ENCODE data around the gene KLF16.
"Not testable (repeated sequence)": the region's sequence is repeated elsewhere in the genome, so short reads cannot be mapped to it uniquely, and the experiment has no call there.

Gene KLF16

DNA sequence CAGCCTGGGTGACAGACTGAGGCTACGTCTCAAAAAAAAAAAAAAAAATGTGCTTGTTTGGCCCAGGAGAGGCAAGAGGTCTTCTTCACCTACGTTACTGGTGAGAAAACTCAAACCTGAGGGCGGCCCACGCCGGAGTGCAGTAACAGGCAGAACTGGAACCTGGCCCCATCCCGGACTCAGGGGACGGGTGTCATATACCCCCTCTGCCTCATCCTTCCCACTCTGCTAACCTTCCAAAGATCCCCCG lies 41.4 kb upstream of the KLF16 start:
- H3K9me3 ChIP-seq (ENCODE audit: insufficient read depth, low read depth, low read length), result no peaks in the 10 kb centered on the region
- H3K4me1 ChIP-seq (ENCODE audit: insufficient read depth, low read length), result no peaks in the 10 kb centered on the region; the same call in 1 of the 2 replicates
- peak overlapping the region; percentile 3 for H3K27ac ChIP-seq (ENCODE audit: low read length)
- H3K4me3 ChIP-seq (ENCODE audit: low read length), result peak overlapping the region; percentile 52
- H3K36me3 ChIP-seq (ENCODE audit: insufficient read depth, low read depth, low read length), result no peaks in the 10 kb centered on the region
- H3K9ac ChIP-seq (ENCODE audit: low read depth, low read length), result peak overlapping the region; percentile 73; the same call in 1 of the 2 replicates
- no peaks in the 10 kb centered on the region for H3K27me3 ChIP-seq (ENCODE audit: insufficient read depth, low read length)

GRCh38 chr19:1902923-1903322 lies 39.5 kb upstream of the KLF16 start:
- H3K9me3 ChIP-seq (ENCODE audit: insufficient read depth, low read depth, low read length), result no peaks in the 10 kb centered on the region
- no peaks in the 10 kb centered on the region; the same call in 1 of the 2 replicates for H3K4me1 ChIP-seq (ENCODE audit: insufficient read depth, low read length)
- no peak overlapping the region for H3K9ac ChIP-seq (ENCODE audit: low read depth, low read length)
- no peak overlapping the region for H3K4me3 ChIP-seq (ENCODE audit: low read length)
- no peak overlapping the region for H3K27ac ChIP-seq (ENCODE audit: low read length)
- H3K36me3 ChIP-seq (ENCODE audit: insufficient read depth, low read depth, low read length), result no peaks in the 10 kb centered on the region
- H3K27me3 ChIP-seq (ENCODE audit: insufficient read depth, low read length), result no peaks in the 10 kb centered on the region

- Histone ChIP-seq H3K9ac (ENCODE audit: low read depth, low read length) (no peak overlapping the region), H3K27me3 (ENCODE audit: insufficient read depth, low read length) (no peaks in the 10 kb centered on the region), H3K9me3 (ENCODE audit: insufficient read depth, low read depth, low read length) (no peaks in the 10 kb centered on the region), H3K4me3 (ENCODE audit: low read length) (no peak overlapping the region), H3K27ac (ENCODE audit: low read length) (no peak overlapping the region), H3K4me1 (ENCODE audit: insufficient read depth, low read length) (no peaks in the 10 kb centered on the region; the same call in 1 of the 2 replicates), H3K36me3 (ENCODE audit: insufficient read depth, low read depth, low read length) (no peaks in the 10 kb centered on the region)
Observed at GRCh38 chr19:1901940-1902404, 38.6 kb upstream of the KLF16 start.

DNA sequence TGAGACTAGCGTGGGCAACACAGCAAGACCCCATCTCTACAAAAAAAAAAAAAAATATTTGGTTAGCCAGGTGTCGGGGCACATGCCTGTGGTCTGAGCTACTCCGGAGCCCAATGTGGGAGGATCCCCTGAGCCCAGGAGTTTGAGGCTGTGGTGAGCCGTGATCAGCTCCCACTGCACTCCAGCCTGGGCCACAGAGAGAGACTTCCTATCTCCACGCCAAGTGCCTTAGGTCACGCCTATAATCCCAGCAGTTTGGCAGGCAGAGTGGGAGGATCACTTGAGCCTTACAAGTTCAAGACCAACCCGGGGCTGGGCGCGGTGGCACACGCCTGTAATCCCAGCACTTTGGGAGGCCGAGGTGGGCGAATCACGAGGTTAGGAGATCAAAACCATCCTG lies 33.1 kb upstream of the KLF16 start:
- H3K9ac ChIP-seq (ENCODE audit: low read depth, low read length), result no peak overlapping the region
- no peak overlapping the region for H3K4me3 ChIP-seq (ENCODE audit: low read length)
- H3K27ac ChIP-seq (ENCODE audit: low read length), result no peak overlapping the region
- no peaks in the 10 kb centered on the region for H3K36me3 ChIP-seq (ENCODE audit: insufficient read depth, low read depth, low read length)
- no peaks in the 10 kb centered on the region for H3K27me3 ChIP-seq (ENCODE audit: insufficient read depth, low read length)
- H3K4me1 ChIP-seq (ENCODE audit: insufficient read depth, low read length), result no peaks in the 10 kb centered on the region
- no peaks in the 10 kb centered on the region for H3K9me3 ChIP-seq (ENCODE audit: insufficient read depth, low read depth, low read length)

GRCh38 chr19:1893791-1894190 lies 30.4 kb upstream of the KLF16 start:
- H3K36me3 ChIP-seq (ENCODE audit: insufficient read depth, low read depth, low read length), result no peaks in the 10 kb centered on the region
- no peak overlapping the region for H3K4me3 ChIP-seq (ENCODE audit: low read length)
- H3K27ac ChIP-seq (ENCODE audit: low read length), result no peak overlapping the region
- no peaks in the 10 kb centered on the region for H3K27me3 ChIP-seq (ENCODE audit: insufficient read depth, low read length)
- no peaks in the 10 kb centered on the region for H3K4me1 ChIP-seq (ENCODE audit: insufficient read depth, low read length)
- H3K9ac ChIP-seq (ENCODE audit: low read depth, low read length), result no peak overlapping the region
- no peaks in the 10 kb centered on the region for H3K9me3 ChIP-seq (ENCODE audit: insufficient read depth, low read depth, low read length)

DNA sequence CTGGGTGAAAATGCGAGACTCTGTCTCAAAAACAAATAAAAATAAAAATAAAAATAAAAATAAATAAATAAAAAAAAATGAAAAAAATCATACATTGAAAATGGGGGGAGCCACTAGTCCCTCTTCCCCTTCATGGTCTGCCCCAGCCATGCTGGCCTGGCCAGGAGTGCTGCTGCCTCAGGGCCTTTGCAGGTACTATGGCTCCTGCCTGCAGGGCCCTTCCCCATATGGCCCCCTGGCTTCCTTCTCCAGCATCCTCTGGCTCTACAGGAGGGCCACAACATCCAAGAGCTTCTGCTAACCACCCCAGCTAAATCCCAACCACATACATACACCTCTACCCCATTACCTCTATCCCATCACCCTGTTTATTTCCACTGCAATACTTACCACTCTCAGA lies 26.5 kb upstream of the KLF16 start:
- Histone ChIP-seq H3K9ac (ENCODE audit: low read depth, low read length) (no peak overlapping the region), H3K36me3 (ENCODE audit: insufficient read depth, low read depth, low read length) (no peaks in the 10 kb centered on the region), H3K4me1 (ENCODE audit: insufficient read depth, low read length) (no peaks in the 10 kb centered on the region), H3K9me3 (ENCODE audit: insufficient read depth, low read depth, low read length) (no peaks in the 10 kb centered on the region), H3K4me3 (ENCODE audit: low read length) (no peak overlapping the region), H3K27ac (ENCODE audit: low read length) (no peak overlapping the region), H3K27me3 (ENCODE audit: insufficient read depth, low read length) (no peaks in the 10 kb centered on the region)

GRCh38 chr19:1888385-1888784 lies 25.0 kb upstream of the KLF16 start:
- Histone ChIP-seq H3K36me3 (ENCODE audit: insufficient read depth, low read depth, low read length) (no peaks in the 10 kb centered on the region), H3K27me3 (ENCODE audit: insufficient read depth, low read length) (no peaks in the 10 kb centered on the region), H3K9me3 (ENCODE audit: insufficient read depth, low read depth, low read length) (no peaks in the 10 kb centered on the region), H3K27ac (ENCODE audit: low read length) (no peak overlapping the region), H3K4me1 (ENCODE audit: insufficient read depth, low read length) (peaks cover 6% of the 10 kb centered on the region; the same call in 1 of the 2 replicates), H3K4me3 (ENCODE audit: low read length) (no peak overlapping the region), H3K9ac (ENCODE audit: low read depth, low read length) (no peak overlapping the region)

DNA sequence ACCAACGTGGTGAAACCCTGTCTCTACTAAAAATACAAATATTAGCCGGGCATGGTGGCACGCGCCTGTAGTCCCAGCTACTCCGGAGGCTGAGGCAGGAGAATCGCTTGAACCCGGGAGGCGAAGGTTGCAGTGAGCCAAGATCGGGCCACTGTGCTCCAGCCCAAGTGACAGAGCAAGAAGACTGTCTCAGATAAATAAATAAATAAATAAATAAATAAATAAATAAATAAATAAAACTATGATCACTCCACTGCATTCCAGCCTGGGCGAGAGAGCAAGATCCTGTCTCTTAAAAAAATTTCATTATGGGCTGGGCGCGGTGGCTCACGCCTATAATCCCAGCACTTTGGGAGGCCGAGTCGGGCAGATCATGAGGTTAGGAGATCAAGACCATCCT lies 23.0 kb upstream of the KLF16 start:
- not testable (repeated sequence) for H3K9ac ChIP-seq (ENCODE audit: low read depth, low read length); H3K4me3 ChIP-seq (ENCODE audit: low read length); H3K4me1 ChIP-seq (ENCODE audit: insufficient read depth, low read length); H3K36me3 ChIP-seq (ENCODE audit: insufficient read depth, low read depth, low read length); H3K27ac ChIP-seq (ENCODE audit: low read length); H3K27me3 ChIP-seq (ENCODE audit: insufficient read depth, low read length); H3K9me3 ChIP-seq (ENCODE audit: insufficient read depth, low read depth, low read length)

DNA sequence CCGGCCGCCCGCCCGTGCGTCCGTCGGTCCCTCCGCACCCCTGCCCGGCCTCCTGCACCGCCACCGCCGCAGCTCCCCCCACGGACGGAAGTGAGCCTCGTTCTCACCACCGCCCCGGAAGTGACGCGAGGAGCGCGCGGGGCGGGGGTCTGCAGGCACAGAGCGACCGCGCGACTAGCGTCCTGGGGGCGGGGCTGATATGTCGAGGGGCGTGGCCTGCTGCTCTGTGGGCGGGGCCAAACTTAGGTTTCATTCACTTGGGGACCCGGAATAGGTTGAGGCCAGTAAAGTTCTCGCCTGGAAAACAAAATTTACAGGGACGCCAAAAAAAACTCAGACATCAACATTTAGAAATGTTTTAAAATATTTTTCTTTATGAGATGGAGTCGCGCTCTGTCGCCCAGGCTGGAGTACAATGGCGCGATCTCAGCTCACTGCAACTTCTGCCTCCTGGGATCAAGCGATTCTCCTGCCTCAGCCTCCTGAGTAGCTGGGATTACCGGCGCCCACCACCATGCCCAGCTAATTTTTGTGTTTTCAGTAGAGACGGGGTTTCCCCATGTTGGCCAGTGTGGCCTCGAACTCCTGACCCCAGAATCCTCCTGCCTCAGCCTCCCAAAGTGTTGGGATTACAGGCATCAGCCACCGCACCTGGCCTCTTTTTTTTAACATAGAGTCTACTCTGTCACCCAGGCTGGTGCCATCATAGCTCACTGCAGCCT lies 22.2 kb upstream of the KLF16 start, which contains the start of gene ABHD17A:
Gene ABHD17A, minus strand, starts transcription at position 99 of the 722 bp plus-strand sequence. CDS start 3,930 bp downstream, outside the sequence.
- not testable (repeated sequence) for H3K4me1 ChIP-seq (ENCODE audit: insufficient read depth, low read length); H3K9me3 ChIP-seq (ENCODE audit: insufficient read depth, low read depth, low read length); H3K36me3 ChIP-seq (ENCODE audit: insufficient read depth, low read depth, low read length); H3K27ac ChIP-seq (ENCODE audit: low read length); H3K27me3 ChIP-seq (ENCODE audit: insufficient read depth, low read length)
- H3K9ac ChIP-seq (ENCODE audit: low read depth, low read length), result peak within 1 kb of the TSS; percentile 72
- H3K4me3 ChIP-seq (ENCODE audit: low read length), result peak within 1 kb of the TSS; percentile 82

DNA sequence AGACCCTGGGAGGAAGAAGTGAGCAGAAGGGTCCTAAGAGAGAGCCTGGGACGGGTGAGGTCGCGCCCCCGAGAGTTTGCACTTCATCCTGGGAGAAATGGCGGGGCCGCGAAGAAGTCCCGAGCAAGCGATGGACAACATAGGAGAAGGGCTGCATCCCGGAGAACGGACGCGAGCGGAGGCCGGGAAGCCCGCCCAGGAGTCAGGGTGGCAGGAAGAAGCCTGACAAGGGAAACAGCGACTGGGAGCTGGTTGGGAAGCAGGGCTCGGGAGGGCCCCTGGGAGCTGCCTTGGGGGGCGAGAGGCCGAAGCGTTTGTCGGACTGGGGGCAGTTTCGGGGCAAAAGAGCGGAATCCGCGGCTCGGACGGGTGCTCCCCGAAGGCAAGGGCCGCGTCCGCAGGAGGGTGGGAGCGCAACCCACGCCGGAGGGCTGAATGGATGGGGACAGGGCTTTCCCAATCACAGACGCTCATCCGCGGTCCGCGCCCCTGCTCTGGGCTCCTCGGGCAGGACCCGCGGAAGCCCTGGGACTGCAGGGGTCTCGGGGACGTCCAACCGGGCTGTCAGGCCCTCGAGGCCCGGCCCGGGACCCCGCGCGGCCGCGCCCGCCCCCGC lies 21.4 kb upstream of the KLF16 start:
- Histone ChIP-seq H3K4me3 (ENCODE audit: low read length) (peak overlapping the region; percentile 82), H3K4me1 (ENCODE audit: insufficient read depth, low read length) (peaks cover 6% of the 10 kb centered on the region; the same call in 1 of the 2 replicates), H3K27ac (ENCODE audit: low read length) (no peak overlapping the region), H3K9me3 (ENCODE audit: insufficient read depth, low read depth, low read length) (no peaks in the 10 kb centered on the region), H3K27me3 (ENCODE audit: insufficient read depth, low read length) (no peaks in the 10 kb centered on the region), H3K36me3 (ENCODE audit: insufficient read depth, low read depth, low read length) (no peaks in the 10 kb centered on the region), H3K9ac (ENCODE audit: low read depth, low read length) (peak overlapping the region; percentile 72)

DNA sequence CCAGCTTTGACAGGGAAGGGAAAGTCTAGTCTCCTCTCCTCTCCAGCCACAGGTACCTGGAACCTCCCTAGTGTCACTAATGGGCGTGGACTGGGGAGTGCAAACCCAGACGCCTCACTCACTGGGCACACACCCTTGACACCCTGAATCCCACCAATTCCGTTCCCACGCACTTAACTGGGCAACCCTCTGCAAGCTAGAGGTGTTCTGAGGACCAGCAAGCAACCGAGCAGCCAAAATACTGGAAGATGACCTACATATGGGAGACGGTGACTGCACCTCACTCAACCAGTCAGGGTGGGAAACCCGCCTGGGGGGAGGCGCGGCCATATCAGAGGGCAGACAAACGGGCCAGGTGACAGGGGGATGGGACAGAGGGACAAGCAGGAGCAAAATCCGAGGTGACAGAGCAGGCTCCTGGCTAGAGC lies 20.9 kb upstream of the KLF16 start:
- peak overlapping the region; percentile 82 for H3K4me3 ChIP-seq (ENCODE audit: low read length)
- no peaks in the 10 kb centered on the region for H3K9me3 ChIP-seq (ENCODE audit: insufficient read depth, low read depth, low read length)
- no peak overlapping the region for H3K27ac ChIP-seq (ENCODE audit: low read length)
- H3K27me3 ChIP-seq (ENCODE audit: insufficient read depth, low read length), result no peaks in the 10 kb centered on the region
- H3K9ac ChIP-seq (ENCODE audit: low read depth, low read length), result peak overlapping the region; percentile 72
- peaks cover 6% of the 10 kb centered on the region; the same call in 1 of the 2 replicates for H3K4me1 ChIP-seq (ENCODE audit: insufficient read depth, low read length)
- no peaks in the 10 kb centered on the region for H3K36me3 ChIP-seq (ENCODE audit: insufficient read depth, low read depth, low read length)

DNA sequence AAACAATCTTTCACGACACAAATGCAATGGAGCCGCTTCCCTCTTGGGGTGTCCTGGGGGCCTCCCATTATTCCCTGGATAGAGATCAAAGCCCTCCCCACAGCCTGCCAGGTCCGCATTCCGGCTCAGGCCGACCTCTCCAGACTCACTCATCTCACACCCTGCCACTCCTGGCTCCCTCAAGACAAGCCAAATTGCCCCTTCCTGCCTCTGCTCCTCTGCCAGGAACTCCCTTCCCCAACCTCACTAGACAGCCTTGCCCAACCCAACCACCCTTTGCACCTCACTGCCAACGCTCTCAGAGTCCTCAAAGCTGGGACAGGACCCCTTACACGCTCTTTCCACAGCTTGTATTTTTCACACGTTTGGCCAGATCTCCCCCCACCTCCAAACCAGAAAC lies 20.4 kb upstream of the KLF16 start:
- Histone ChIP-seq H3K27ac (ENCODE audit: low read length) (no peak overlapping the region), H3K9ac (ENCODE audit: low read depth, low read length) (peak overlapping the region; percentile 72; the same call in 1 of the 2 replicates), H3K27me3 (ENCODE audit: insufficient read depth, low read length) (no peaks in the 10 kb centered on the region), H3K4me3 (ENCODE audit: low read length) (peak overlapping the region; percentile 82), H3K36me3 (ENCODE audit: insufficient read depth, low read depth, low read length) (no peaks in the 10 kb centered on the region), H3K9me3 (ENCODE audit: insufficient read depth, low read depth, low read length) (no peaks in the 10 kb centered on the region), H3K4me1 (ENCODE audit: insufficient read depth, low read length) (peaks cover 6% of the 10 kb centered on the region; the same call in 1 of the 2 replicates)

All from iPS-20b (cell line).